HG03060 (cell line): ENCODE results near the gene CCDC149.

ENCODE experiments used
- ATAC-seq: cut with Tn5 transposase; IDR thresholded peaks from one replicate; pipeline ENCODE4 v1.9.1; 2021; ENCODE audit warnings: low read depth, moderate number of reproducible peaks; ENCODE audit not compliant: unreplicated experiment

Gene CCDC149

DNA sequence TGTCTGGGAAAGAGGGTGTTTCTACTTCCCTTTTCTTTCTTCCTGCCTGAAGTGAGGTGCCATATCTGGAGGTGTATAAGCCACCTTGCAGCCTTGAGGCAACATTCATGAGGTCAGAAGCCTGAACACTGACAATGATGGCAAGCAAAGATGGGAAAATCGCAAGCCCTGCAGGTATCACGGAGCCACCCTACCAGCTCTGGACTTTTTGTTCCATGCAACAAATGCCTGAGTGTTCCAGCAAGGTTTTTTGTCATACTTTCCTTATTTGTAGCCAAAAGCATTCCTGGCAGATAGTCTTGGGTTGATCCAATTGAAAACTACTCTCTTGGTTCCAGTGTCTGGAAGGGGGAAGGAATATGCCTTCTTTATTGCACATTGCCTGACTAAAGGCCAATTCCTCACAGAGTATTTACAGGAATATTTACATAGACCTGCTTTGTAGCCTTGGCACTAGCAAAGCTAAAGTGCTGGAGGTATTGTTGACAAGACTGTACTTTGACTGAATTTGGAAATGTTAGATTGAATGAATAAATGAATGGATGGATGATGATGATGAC lies 131.8 kb downstream of the CCDC149 start:
- ATAC-seq: no peak

DNA sequence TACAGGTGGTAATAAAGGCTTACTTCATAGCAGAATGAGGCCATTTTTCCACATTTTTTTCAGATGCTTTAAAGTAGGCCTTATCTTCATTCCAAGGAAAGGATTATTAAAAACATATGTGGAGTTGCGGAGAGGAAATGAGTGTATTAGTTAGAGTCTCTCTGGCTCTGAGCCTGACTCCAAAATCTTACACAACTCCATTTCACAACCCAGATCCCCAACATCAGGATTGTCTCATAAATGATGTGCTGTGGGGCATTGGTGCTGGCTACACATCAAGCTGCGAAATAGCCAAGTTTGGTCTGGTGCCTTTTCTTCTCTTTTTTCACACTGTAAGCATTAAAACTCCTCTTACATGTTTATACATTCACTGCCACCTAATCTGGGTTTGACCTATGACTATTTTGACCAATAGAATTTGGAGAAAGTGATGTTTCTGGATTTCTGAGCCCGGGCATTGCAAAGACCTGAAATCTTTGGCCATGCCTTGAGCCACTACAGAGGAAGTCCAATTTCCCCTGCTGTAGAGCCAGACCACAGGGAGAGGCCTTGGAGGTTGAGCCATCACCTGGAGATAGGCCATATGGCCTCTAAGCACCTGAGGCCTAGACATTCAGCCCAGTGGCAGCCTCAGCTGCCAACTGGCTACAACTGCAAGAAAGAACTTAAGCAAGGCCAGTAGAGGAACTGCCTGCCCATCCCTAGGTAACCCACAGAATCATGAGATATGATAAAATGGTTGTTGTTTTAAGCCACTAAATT lies 134.2 kb downstream of the CCDC149 start:
- no peak for ATAC-seq

DNA sequence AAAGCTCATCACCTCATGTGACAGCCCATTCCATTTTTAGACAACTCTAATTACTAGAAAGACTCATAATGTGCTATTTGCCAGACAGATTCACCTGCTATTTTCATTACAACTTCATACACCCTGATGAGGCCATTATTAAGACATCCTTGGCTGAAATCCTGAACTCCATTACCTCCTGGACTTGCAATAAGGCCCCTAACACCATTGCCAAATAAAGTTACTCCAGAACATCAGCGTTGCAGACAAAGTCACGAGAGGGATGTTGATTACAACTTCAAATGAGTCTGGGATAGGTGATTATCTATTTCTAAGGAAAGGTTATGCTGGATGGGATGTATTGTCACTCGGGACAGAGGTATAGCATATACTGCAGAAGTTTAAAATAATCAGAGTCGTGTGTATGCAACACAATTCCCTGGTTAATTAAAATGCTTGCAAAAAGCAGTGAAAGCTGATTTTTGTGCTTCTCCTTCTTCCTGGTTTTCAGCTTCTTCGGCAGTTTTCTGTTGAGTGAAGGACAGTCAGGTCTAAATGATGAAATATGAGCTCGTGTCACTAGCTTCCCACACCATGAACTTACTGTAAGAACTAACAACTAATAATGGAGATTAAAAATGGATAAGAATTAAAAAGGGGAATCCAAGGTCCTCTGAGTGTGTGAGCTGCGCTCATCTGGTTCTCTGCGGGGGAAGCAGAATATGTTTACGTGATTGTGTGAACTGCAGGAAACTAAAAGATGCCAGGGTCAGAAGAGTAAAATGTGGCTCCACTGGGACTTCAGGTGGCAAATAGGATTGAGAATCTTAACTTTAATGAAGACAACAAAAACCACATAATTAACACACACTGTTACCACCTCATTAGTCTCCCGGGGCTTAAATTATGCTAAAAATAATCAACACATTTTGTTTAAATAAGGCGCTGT lies 135.0 kb downstream of the CCDC149 start:
- ATAC-seq: no peak

DNA sequence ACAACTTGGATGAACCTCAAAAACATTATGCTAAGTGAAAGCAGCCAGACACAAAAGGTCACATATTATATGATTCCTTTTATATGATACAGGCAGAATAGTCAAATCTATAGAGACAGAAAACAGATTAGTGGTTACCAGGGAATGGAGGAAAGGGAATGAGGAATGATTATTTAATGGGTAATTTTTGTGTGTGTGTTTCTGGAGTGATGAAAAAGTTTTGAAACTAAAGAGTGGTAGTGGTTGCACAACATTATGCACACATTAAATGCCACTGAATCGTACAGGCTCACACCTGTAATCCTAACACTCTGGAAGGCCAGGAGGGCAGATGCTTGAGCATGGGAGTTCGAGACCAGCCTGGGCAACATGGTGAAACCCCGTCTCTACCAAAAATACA lies 137.1 kb downstream of the CCDC149 start:
- no peak for ATAC-seq

DNA sequence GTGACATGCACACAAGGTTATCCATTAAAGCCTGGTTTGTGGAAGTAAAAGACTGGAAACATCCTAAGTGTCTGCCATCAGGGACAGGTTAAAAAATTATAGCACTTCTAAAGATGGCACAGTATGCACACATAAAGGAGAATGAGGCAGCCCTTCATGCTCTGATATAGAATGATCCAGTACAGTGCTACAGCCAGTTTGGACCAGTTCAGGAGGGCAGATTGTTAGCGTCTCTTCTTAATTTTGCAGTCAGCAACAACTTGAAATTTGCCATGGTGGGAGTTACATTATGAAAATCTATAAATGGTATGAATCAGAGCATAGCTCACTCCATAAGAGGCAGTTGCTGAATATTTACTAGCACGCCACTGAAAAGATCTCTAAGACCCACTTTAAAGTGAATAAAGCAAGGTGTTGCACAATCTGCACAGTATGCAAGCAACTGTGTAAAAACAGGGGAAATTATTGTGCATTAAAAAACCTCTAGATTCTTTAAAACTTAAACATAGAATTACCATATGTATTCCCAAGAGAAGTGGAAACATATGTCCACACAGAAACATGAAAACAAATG lies 137.7 kb downstream of the CCDC149 start:
- no peak for ATAC-seq

DNA sequence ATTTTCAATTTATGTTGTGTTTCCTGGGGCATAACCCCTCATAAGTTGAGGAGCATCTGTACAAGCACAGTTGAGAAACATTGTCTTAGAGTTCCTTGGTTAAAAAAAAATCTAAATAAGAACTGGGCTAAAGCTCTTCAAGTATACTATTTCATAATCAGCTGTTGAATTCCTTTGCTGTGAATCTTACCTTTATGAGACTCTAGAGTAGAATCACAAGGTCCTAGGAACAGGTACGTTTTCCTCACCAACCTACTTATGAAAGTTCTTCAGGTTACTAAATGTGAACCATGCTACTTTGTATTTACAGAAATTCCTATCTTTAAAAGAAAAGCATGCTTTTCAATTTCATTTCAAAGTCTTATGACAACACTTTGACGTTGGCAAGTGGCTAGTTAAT lies 138.4 kb downstream of the CCDC149 start:
- no peak for ATAC-seq

DNA sequence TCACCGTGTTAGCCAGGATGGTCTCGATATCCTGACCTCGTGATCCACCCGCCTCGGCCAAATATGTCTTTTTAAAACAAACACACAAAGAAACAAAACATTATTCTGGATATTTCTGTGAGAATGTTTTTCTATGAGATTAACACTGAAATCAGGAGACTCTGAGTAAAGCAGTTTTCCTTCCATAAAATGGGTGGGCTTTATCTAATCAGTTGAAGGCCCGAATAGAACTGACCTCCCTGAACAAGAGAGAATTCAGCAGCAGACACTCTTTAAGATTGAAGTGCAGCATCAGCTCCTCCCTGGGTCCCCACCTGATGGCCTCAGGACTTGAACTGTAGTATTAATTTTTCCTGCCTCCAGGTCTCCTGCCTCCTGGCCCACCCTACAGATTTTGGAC lies 139.9 kb downstream of the CCDC149 start:
- no peak for ATAC-seq

DNA sequence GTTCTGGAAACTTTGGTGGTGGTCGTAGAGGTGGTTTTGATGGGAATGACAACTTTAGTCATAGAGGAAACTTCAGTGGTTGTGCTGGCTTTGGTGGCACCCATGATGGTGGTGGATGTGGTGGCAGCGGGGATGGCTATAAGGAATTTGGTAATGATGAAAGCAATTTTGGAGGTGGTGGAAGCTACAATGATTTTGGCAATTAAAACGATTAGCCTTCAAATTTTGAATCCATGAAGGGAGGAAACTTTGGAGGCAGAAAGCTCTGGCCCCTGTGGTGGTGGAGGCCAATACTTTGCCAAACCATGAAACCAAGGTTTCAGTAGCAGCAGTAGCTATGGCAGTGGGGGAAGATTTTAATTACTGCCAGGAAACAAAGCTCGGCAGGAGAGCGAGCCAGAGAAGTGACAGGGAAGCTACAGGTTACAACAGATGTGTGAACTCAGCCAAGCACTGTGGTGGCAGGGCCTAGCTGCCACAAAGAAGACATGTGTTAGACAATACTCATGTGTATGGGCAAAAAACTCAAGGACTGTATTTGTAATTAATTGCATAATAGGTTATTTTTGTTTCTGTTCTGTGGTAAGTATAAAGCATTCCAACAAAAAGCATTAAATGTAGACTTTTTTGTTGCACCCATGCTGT lies 140.7 kb downstream of the CCDC149 start:
- no peak for ATAC-seq

DNA sequence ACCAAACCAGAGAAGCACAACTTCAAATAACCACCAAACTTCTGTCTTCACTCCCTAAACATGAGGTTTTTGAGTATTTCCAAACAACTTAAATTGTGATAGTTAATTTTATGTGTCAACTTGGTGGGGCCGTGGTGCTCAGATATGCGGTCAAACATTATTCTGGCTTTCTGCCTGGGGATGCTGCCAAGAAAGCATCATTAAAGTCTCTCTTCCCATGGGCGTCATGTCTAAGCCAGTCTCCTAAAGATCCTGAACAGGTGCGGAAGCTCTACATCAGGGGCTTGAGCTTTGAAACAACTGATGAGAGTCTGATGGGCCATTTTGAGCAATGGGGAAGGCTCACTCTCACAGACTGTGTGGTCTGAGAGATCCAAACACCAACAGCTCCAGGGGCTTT lies 141.6 kb downstream of the CCDC149 start:
- ATAC-seq: no peak

DNA sequence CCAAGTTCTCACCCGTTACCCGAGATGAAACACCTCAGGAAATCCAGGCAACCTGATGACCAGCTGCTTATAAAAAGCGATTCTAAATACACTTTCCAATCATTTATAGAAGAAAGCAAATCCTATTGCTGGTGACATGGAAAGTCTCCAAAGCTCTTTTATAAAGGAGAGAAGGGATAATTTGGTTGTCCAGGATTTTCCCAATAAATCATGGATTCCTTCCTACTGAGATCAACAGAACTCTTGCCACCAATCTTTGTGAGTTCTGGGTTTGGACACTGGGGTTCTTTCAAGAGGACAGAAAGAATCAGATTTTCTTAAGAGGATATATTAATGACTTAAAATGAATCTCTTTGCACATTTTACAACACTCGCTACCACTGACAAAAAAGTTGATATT lies 142.2 kb downstream of the CCDC149 start:
- ATAC-seq: no peak

DNA sequence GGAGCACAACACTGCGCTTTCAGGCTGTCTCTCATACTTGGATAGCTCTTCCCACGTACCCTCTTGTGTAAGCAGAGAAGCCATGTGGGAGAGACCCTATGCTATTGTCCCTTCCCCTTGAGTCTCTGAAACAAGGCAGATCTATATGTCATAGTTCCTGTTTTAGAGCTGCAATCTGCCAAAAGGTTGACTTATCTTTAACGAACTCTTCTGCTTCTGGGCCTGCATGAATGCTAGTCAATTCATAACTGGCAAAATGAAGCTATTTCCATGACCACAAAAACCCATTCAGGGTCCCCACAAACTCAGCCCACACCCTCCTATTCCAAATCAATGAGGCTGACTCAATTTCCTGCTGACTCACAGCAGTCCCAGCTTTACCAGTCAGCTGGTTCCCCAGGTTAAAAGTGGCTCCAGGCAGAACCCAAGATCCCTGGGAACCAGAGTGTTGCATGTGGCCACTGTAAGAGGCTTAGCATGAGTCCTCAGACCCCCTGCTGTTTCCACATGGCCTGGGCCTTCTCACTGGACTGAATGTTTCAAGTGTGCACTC lies 142.7 kb downstream of the CCDC149 start:
- peak; percentile 71 for ATAC-seq

DNA sequence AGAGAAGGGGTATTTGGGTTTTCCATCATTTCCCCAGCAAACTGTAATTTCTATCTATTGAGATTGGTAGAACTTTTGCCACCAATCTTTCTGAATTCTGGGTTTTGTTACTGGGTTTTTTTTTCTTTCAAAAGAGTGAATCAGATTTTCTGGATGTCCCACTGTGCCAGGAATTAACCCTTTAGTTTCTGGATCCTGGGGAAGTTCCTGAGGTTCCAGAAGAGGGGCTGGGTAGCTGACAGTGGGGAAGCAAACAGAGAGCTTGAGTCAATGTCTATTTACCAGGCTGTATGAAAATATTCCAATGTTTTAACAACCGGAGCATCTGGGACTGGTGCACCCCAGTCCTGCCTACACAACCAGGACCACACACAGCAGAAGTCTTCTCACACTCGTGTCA lies 143.3 kb downstream of the CCDC149 start:
- no peak for ATAC-seq

DNA sequence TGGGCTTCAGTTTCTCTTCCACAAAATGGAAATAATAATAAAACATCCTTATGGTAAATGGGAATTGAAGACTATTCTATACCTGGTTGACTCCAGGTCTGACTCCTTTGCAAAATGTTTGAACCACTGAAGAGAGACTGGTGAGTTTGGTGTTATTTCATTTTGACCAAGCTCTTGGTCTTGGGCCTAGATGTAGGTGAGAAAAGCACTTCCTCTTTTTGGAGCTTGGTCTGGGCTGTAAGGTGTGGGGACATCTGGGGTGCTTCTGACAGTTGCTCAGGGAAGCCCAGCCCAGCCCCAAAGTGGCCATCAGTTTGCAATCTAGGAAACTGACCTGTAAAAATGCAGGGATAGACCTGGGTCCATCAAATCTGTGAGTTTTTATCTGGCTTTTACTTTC lies 144.2 kb downstream of the CCDC149 start:
- ATAC-seq: peak; percentile 75

DNA sequence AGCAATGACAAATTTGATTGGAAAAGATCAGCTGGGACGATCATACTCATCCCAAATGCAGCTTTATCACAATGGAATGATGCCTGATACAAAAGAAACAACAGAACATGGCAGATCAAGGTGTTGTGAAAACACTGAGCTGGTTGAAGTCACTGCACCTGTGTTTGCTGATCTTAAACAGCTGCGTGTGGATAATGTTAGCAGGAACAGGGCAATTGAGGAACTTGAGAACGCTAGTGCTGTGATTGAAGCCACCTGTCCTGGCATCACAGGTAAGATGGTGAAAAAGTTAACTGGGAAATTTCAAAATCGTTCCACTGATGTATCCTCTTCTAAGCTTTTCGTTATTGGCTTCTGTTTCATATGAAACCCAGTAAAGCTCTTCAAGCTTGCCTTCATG lies 144.8 kb downstream of the CCDC149 start:
- ATAC-seq: no peak

DNA sequence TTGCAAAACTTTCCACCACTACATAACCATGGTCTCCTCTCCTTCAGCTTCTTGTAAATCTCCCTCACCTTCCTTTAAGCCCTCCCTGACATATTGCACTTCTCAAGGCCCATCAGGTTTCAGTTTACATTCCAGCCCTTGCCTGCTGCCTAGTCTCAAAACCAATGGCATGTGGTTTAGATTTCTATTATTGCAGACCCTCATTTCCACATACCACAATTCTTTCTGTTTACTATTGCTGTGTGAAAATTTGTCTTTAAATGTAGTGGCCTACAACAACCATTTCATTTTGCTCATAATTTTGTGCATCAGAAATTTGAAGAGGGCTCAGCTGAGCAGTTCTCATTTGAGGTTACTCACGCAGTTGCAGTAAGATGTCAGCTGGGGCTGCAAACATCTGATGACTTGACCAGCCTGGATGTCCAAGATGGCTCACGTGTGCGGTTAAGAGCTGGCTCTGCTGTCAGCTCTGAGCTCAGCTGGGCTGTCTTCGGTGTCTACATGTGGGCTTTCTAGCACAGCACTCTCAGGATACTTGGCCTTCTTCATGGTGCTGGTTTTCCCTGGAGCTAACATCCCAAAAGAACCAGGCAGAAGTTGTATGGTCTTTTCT lies 147.4 kb downstream of the CCDC149 start:
- no peak for ATAC-seq

DNA sequence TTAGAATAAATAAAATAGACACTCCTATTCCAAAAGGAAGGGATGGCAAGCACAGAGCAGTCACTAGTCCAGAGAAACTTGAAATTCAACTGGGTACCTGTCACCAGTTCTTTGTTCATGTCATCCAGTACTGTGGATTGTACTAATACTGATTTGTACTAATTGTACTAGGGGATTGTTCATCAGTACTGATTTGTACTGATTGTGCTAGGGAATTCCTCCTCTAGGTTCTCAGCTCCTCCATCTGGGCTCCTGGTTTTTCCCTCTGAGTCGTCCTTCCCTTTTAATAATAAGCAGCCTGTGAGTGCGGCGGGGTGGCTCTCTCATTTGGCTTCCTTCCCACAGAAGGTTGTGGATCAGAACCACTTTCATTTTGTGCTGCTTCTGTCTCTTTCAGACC lies 148.5 kb downstream of the CCDC149 start:
- ATAC-seq: no peak

DNA sequence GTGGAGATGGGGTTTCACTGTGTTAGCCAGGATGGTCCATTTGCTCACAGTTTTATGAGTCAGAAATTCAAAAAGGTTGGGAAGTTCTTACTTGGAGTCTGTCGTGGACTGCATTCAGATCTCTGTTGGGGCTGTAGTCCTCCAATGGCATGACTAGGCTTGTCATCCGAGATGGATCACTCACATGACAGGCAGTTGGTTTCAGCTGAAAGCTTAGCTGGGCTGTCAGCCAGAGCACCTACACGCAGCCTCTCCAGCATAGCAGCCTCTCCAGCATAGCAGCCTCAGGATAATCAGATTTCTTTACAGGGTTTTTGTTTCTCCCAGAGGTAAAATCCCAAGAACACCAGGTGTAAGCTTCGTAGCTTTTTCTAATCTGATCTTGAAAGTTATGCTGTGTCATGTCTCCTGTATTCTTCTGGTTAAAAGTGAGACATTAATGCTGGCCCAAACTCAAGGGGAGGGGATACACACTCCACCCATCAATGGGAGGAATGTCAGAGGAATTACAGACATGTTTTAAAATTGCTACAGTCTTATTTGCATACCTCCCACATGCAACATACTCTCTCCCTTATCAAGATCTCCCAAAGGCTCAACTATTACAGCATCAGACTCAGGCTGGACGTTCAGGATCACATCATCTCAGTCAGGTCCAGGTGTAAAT lies 149.1 kb downstream of the CCDC149 start:
- ATAC-seq: no peak
